BE2C (cell line): ENCODE data around the gene FAF1.

Experiments
- DNase-seq: peaks from one replicate; pipeline ENCODE4 v3.0.0-alpha.2; 2020
- H3K27me3 ChIP-seq: fragments of 250-450 bp; sonication (Bioruptor Pico); 2 replicates; pipeline ENCODE4 v1.5.1; 2020; ENCODE audit warnings: mild to moderate bottlenecking
- H3K36me3 ChIP-seq: fragments of 250-450 bp; sonication (Bioruptor Pico); 2 replicates; pipeline ENCODE4 v1.5.1; 2020; ENCODE audit warnings: mild to moderate bottlenecking
- H3K4me1 ChIP-seq: fragments of 250-450 bp; sonication (Bioruptor Pico); 2 replicates; pipeline ENCODE4 v1.5.1; 2020
- H3K4me3 ChIP-seq: 2 replicates; pipeline ENCODE4 v1.5.1; 2011; ENCODE audit warnings: low read depth, low read length
- H3K9me3 ChIP-seq: fragments of 250-450 bp; sonication (Bioruptor Pico); 2 replicates; pipeline ENCODE4 v1.5.1; 2020
- TF ChIP-seq, protein P1 (sequence below): IDR thresholded peaks from 2 replicates; pipeline ENCODE4 v1.5.1; 2012; ENCODE audit warnings: mild to moderate bottlenecking, low read depth, low read length

FAF1 gene

GRCh38 chr1:50658459-50659076 is 301.5 kb downstream of the FAF1 start:
- no peaks in the 10 kb centered on the region for H3K4me1 ChIP-seq
- no peaks in the 10 kb centered on the region for H3K9me3 ChIP-seq
- H3K27me3 ChIP-seq = no peaks in the 10 kb centered on the region
- TF ChIP-seq, protein P1, sequence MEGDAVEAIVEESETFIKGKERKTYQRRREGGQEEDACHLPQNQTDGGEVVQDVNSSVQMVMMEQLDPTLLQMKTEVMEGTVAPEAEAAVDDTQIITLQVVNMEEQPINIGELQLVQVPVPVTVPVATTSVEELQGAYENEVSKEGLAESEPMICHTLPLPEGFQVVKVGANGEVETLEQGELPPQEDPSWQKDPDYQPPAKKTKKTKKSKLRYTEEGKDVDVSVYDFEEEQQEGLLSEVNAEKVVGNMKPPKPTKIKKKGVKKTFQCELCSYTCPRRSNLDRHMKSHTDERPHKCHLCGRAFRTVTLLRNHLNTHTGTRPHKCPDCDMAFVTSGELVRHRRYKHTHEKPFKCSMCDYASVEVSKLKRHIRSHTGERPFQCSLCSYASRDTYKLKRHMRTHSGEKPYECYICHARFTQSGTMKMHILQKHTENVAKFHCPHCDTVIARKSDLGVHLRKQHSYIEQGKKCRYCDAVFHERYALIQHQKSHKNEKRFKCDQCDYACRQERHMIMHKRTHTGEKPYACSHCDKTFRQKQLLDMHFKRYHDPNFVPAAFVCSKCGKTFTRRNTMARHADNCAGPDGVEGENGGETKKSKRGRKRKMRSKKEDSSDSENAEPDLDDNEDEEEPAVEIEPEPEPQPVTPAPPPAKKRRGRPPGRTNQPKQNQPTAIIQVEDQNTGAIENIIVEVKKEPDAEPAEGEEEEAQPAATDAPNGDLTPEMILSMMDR = no peak
- no peak overlapping the region for H3K4me3 ChIP-seq
- DNase-seq = no peak
- H3K36me3 ChIP-seq = no peaks in the 10 kb centered on the region

DNA sequence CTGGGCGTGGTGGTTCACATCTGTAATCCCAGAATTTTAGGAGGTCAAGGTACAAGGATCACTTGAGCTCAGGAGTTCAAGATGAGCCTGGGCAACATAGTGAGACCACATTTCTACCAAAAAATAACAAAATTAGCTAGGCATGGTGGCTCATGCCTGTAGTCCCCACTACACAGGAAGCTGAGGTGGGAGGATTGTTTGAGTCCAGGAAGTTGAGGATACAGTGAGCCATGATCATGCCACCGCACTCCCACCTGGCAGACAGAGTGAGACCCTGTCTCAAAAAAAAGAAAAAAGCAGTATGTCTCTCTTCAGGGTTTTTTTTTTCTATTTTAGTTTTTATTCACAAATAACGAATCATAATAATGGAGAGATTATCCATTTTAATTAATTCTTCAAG is 303.1 kb downstream of the FAF1 start:
- TF ChIP-seq, protein P1 = no peak
- no peak for DNase-seq
- H3K4me3 ChIP-seq = no peak overlapping the region
- no peaks in the 10 kb centered on the region for H3K9me3 ChIP-seq
- no peaks in the 10 kb centered on the region for H3K27me3 ChIP-seq
- H3K36me3 ChIP-seq = no peaks in the 10 kb centered on the region
- no peaks in the 10 kb centered on the region for H3K4me1 ChIP-seq

- H3K27me3 ChIP-seq = no peaks in the 10 kb centered on the region
- no peaks in the 10 kb centered on the region for H3K4me1 ChIP-seq
- DNase-seq = no peak
- H3K36me3 ChIP-seq = no peaks in the 10 kb centered on the region
- no peak overlapping the region for H3K4me3 ChIP-seq
- TF ChIP-seq, protein P1 = no peak
- H3K9me3 ChIP-seq = no peaks in the 10 kb centered on the region
Measured at GRCh38 chr1:50651476-50652263, 308.4 kb downstream of the FAF1 start.

GRCh38 chr1:50646526-50646925 is 313.5 kb downstream of the FAF1 start:
- Histone ChIP-seq H3K9me3 (no peaks in the 10 kb centered on the region), H3K4me3 (no peak overlapping the region), H3K27me3 (no peaks in the 10 kb centered on the region), H3K36me3 (no peaks in the 10 kb centered on the region), H3K4me1 (no peaks in the 10 kb centered on the region)
- DNase-seq = no peak
- TF ChIP-seq, protein P1 = no peak

DNA sequence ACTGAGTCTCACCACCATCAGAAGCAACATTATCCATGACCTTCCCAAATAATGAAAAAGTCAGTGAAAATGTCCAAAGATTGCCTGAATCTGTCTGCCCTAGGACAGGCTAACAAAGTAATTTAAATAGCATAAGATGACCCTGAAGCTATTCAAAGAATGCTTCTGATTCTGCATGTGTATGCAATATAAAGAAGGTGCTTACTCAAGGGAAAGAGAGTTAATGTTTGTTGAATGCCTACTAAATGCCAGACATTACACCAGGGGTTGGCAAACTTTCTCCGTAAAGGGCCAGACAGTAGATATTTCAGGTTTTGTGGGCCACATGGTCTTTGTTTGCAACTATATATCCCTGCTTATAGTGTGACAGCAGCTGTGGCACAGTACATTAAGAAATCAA is 314.9 kb downstream of the FAF1 start:
- H3K27me3 ChIP-seq = no peaks in the 10 kb centered on the region
- H3K36me3 ChIP-seq = no peaks in the 10 kb centered on the region
- H3K4me3 ChIP-seq = no peak overlapping the region
- no peaks in the 10 kb centered on the region for H3K9me3 ChIP-seq
- TF ChIP-seq, protein P1 = no peak
- no peak for DNase-seq
- no peaks in the 10 kb centered on the region for H3K4me1 ChIP-seq
